Measurements from ENCODE around the gene ELL. TPM values are rescaled to one million over a fixed set of nuclear protein-coding genes. Genes with fewer than 3 reads are reported as not detected.
A peak's percentile ranks its signal among the peaks of the same experiment; 100 is the strongest.

Gene ELL
- total RNA-seq, 1 donor from 2014 or later = 16.0 TPM

DNA sequence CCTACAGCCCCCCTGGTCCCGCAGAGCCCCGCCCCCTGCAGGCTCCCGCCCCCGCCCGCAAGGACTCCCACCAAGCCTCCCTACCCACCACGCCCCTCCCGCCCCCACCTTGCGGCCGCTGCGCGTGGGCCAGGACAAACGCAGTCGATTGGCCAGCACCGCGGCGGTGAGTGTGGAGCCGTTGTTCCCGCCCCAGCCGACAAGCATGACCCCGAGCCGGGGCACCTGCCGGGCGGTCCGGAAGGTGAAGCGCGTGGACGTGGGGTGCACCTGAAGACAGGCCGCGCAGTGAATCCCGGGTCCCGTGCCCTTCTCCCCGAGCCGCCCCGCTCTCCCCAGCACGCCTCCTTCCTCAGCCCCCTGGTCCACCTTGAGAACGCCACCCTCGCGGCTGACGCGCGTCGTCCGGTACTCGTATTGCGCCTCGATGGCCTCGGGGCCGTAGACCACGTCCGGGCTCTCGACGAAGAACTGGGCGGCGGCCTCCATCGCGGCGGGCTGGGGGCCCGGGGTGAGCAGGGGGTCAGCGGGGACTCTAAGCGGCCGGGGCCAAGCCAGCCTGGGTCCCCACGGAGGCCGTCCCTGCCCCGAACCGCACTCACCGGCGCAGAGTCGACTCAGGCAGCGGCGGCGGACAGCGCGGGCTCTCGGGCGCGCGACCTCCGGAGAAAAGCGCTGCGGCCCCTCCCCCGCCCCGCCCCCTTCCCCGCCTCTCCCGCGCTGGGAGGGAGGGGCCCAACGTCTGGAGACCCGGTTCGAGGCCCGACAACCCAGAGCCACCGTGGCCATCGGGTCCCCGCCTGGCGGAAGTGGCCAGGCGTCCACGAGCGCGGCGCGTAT lies 84.2 kb downstream of the ELL start, which contains the start of gene ISYNA1:
ISYNA1 (minus strand) TSS at position 643 of the 840 bp plus-strand sequence; CDS start at position 489, 154 bp downstream.
- no peak within 1 kb of the TSS for H2AFZ ChIP-seq (ENCODE audit: low read depth, low read length)
- no peaks in the 10 kb centered on the region for H3K36me3 ChIP-seq (ENCODE audit: insufficient read depth, low read length)
- no peak within 1 kb of the TSS for H3K27ac ChIP-seq (ENCODE audit: low read depth, low read length)
- TF ChIP-seq EZH2 (IDR thresholded peaks at IDR 0.05; ENCODE audit: insufficient read depth, low read length) = no peak
- TF ChIP-seq, protein P1, sequence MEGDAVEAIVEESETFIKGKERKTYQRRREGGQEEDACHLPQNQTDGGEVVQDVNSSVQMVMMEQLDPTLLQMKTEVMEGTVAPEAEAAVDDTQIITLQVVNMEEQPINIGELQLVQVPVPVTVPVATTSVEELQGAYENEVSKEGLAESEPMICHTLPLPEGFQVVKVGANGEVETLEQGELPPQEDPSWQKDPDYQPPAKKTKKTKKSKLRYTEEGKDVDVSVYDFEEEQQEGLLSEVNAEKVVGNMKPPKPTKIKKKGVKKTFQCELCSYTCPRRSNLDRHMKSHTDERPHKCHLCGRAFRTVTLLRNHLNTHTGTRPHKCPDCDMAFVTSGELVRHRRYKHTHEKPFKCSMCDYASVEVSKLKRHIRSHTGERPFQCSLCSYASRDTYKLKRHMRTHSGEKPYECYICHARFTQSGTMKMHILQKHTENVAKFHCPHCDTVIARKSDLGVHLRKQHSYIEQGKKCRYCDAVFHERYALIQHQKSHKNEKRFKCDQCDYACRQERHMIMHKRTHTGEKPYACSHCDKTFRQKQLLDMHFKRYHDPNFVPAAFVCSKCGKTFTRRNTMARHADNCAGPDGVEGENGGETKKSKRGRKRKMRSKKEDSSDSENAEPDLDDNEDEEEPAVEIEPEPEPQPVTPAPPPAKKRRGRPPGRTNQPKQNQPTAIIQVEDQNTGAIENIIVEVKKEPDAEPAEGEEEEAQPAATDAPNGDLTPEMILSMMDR (IDR thresholded peaks at IDR 0.05; ENCODE audit: insufficient read depth, low read depth, low read length) = no peak
- no peaks in the 10 kb centered on the region for H3K27me3 ChIP-seq (ENCODE audit: insufficient read depth, low read length)
- peaks cover 22% of the 10 kb centered on the region for H3K4me1 Mint-ChIP-seq (ENCODE audit: low read depth, unreplicated experiment)
- H3K9me3 Mint-ChIP-seq (ENCODE audit: unreplicated experiment) = no peaks in the 10 kb centered on the region
- peaks cover 34% of the 10 kb centered on the region for H3K4me1 ChIP-seq (ENCODE audit: insufficient read depth, low read length)
- H3K27ac Mint-ChIP-seq (ENCODE audit: unreplicated experiment) = peak within 1 kb of the TSS; percentile 84
- peaks cover 7% of the 10 kb centered on the region for H3K36me3 Mint-ChIP-seq (ENCODE audit: low read depth, unreplicated experiment)
- H3K4me3 Mint-ChIP-seq (ENCODE audit: unreplicated experiment) = peak within 1 kb of the TSS; percentile 82
- H4K20me1 ChIP-seq (ENCODE audit: insufficient read depth, low read length) = peaks cover 47% of the 10 kb centered on the region
- peaks cover 11% of the 10 kb centered on the region for H3K79me2 ChIP-seq (ENCODE audit: insufficient read depth, low read length)
- H3K4me2 ChIP-seq (ENCODE audit: low read length) = peak within 1 kb of the TSS; percentile 88
- peak within 1 kb of the TSS; percentile 48 for H3K4me3 ChIP-seq (ENCODE audit: insufficient read depth, low read depth, low read length)
- H3K9ac ChIP-seq (ENCODE audit: low read length) = peak within 1 kb of the TSS; percentile 67
- DNase-seq (ENCODE audit: low read depth) (no peak), FAIRE-seq (no peak)
- no peaks in the 10 kb centered on the region for H3K27me3 Mint-ChIP-seq (ENCODE audit: low read depth, unreplicated experiment)
- H3K9me3 ChIP-seq (ENCODE audit: insufficient read depth, low read depth, low read length) = no peaks in the 10 kb centered on the region

DNA sequence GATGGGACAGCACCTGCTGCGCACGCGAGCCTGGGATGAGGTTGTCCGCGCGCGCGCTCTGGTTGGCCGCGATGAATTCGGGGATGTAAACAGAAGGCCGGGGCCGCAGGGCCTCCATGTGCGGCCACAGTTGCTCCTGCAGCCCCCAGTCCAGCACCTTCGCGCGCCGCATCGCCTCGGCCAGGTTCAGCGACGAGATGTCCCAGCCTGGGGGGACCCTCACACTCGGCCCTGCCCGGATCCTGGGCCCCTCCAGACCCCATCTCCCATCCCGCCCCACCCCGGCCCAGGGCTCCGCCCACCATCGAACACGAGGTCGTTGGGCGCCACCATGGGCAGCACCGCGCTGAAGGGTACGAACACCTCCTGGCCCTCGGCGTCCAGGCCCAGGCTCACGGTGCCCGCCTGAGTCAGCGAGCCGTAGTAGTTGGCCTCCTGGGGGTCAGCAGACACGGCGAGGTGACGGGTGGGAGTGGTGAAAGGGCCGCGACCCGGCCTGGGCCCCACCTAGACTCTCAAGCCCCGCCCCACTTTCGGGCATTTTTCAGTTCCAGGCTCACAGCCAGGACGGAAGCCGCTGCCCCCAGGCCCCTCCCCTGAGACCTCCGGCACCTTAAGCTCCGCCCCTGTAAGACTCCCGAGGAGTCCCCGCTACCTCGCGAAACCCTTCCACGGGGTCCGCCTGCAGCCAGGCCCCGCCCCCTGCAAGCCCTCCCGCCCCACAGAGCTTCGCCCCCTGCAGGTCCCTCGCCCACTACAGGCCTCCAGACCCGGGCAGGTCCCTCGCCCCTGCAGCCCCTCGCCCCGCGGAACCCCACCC lies 85.0 kb downstream of the ELL start:
- Histone ChIP-seq H3K27me3 (ENCODE audit: insufficient read depth, low read length) (no peaks in the 10 kb centered on the region), H4K20me1 (ENCODE audit: insufficient read depth, low read length) (peaks cover 41% of the 10 kb centered on the region), H3K36me3 (ENCODE audit: insufficient read depth, low read length) (no peaks in the 10 kb centered on the region), H3K4me2 (ENCODE audit: low read length) (peak overlapping the region; percentile 84), H3K4me1 (ENCODE audit: insufficient read depth, low read length) (peaks cover 37% of the 10 kb centered on the region), H3K4me3 (ENCODE audit: insufficient read depth, low read depth, low read length) (peak overlapping the region; percentile 28), H3K79me2 (ENCODE audit: insufficient read depth, low read length) (peaks cover 11% of the 10 kb centered on the region), H3K27ac (ENCODE audit: low read depth, low read length) (no peak overlapping the region), H2AFZ (ENCODE audit: low read depth, low read length) (no peak overlapping the region), H3K9me3 (ENCODE audit: insufficient read depth, low read depth, low read length) (no peaks in the 10 kb centered on the region), H3K9ac (ENCODE audit: low read length) (peak overlapping the region; percentile 41)
- Mint-ChIP-seq H3K36me3 (ENCODE audit: low read depth, unreplicated experiment) (peaks cover 3% of the 10 kb centered on the region), H3K9me3 (ENCODE audit: unreplicated experiment) (no peaks in the 10 kb centered on the region), H3K4me3 (ENCODE audit: unreplicated experiment) (peak overlapping the region; percentile 82), H3K4me1 (ENCODE audit: low read depth, unreplicated experiment) (peaks cover 19% of the 10 kb centered on the region), H3K27ac (ENCODE audit: unreplicated experiment) (peak overlapping the region; percentile 77), H3K27me3 (ENCODE audit: low read depth, unreplicated experiment) (no peaks in the 10 kb centered on the region)
- peak; percentile 66 for DNase-seq (ENCODE audit: low read depth)
- no peak for FAIRE-seq
- TF ChIP-seq EZH2 (IDR thresholded peaks at IDR 0.05; ENCODE audit: insufficient read depth, low read length) = no peak
- TF ChIP-seq, protein P1 (IDR thresholded peaks at IDR 0.05; ENCODE audit: insufficient read depth, low read depth, low read length) = no peak
